Measurements from ENCODE around the gene SORT1.

The SORT1 gene

GRCh38 chr1:109272021-109272799, 125.5 kb downstream of the SORT1 start:
- DNase-seq: no peak

GRCh38 chr1:109271458-109271857, 126.3 kb downstream of the SORT1 start:
- DNase-seq: no peak

GRCh38 chr1:109270623-109271317, 126.9 kb downstream of the SORT1 start:
- DNase-seq: no peak

DNA sequence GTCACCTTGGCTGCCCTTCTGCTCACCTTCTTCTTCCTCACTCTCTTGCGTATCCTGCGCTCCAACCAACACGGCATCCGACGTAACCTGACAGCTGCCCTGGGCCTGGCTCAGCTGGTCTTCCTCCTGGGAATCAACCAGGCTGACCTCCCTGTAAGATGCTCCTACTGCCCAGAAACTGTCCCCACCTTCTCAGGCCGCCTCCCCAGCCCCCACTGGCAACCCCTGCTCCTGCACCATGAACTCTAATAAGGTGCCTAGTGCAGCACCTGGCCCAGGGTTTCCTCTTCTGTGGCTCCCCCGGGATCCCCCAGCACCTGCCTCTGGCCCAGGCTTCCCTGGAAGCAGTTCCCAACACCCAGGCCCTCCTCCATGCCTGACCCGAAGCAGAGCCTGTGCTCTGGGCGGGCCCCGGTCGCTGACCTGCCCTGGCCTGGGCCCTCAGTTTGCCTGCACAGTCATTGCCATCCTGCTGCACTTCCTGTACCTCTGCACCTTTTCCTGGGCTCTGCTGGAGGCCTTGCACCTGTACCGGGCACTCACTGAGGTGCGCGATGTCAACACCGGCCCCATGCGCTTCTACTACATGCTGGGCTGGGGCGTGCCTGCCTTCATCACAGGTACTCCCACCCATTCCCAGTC, 127.6 kb downstream of the SORT1 start:
- DNase-seq: no peak

DNA sequence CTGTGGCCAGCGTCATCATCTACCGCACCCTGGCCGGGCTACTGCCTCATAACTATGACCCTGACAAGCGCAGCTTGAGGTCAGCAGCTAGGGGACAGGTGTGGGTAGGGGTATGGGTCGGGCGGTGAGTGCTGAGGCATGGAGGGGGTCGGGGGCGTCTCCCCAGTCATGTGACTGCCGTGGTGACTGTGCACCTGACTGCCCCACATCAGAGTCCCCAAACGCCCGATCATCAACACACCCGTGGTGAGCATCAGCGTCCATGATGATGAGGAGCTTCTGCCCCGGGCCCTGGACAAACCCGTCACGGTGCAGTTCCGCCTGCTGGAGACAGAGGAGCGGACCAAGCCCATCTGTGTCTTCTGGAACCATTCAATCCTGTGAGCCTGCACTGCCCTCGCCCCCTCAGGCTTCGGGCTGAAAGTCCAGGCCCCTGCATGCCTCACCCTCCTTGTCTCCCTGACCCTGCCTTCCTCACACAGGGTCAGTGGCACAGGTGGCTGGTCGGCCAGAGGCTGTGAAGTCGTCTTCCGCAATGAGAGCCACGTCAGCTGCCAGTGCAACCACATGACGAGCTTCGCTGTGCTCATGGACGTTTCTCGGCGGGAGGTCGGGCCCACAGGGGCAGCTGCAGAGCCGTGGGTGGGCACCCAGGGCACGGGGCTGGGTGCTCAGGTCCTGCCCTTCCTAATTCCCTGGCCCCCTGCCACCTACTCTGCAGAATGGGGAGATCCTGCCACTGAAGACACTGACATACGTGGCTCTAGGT, 128.3 kb downstream of the SORT1 start:
- DNase-seq: no peak

DNA sequence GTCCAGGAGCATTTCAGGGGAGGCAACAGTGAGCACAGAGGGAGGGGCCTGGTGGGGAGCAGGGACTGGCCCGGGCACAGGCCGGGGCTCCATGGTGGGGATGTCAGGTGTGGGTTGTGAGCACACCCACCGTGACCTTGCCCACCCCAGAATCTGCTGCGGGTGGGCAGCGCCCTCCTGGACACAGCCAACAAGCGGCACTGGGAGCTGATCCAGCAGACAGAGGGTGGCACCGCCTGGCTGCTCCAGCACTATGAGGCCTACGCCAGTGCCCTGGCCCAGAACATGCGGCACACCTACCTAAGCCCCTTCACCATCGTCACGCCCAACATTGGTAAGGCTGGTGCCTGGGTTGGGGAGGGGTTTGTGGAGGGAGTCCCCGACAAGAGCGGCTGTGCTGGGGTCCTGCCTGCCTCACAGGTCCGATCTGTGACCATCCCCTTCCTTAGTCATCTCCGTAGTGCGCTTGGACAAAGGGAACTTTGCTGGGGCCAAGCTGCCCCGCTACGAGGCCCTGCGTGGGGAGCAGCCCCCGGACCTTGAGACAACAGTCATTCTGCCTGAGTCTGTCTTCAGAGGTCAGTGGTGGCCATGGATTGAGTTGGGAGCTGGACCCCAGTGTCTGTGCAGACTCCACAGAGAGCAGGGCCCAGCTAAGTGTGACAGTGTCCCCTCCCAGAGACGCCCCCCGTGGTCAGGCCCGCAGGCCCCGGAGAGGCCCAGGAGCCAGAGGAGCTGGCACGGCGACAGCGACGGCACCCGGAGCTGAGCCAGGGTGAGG, 129.1 kb downstream of the SORT1 start:
- DNase-seq: no peak

- no peak for DNase-seq
These were observed 129.9 kb downstream of the SORT1 start for GRCh38 chr1:109267743-109268300.

- DNase-seq: no peak
These were observed 130.8 kb downstream of the SORT1 start for GRCh38 chr1:109266965-109267364.

- no peak for DNase-seq
These were observed 131.9 kb downstream of the SORT1 start for GRCh38 chr1:109265741-109266330.

- no peak for DNase-seq
These were observed 132.7 kb downstream of the SORT1 start for GRCh38 chr1:109265016-109265415.

- DNase-seq: no peak
These were observed 133.4 kb downstream of the SORT1 start for GRCh38 chr1:109264379-109264755.

- DNase-seq: peak; percentile 68 to 73
These were observed 133.9 kb downstream of the SORT1 start for GRCh38 chr1:109263597-109264378.

DNA sequence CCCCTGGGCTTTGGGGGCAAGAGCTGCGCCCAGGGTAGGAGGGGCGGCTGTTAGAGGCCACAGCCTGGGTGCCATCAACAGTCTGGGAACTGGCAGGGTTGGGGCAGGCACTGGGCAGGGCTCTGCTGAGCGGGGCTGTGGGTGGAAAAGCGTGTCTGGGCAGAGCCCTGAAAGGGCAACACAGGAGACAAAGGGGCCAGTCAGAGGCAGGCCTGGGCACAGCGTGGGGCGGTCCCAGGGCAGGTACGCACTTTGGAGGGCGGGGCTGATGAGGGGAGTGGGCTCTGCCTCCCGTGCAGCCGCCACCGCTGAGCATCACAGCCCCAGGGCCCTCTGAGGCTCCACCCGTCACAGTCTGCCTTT, 134.5 kb downstream of the SORT1 start:
- DNase-seq: no peak

GRCh38 chr1:109262231-109263055, 135.3 kb downstream of the SORT1 start:
- no peak for DNase-seq

- DNase-seq: no peak
These were observed 136.1 kb downstream of the SORT1 start for GRCh38 chr1:109261578-109261977.

DNA sequence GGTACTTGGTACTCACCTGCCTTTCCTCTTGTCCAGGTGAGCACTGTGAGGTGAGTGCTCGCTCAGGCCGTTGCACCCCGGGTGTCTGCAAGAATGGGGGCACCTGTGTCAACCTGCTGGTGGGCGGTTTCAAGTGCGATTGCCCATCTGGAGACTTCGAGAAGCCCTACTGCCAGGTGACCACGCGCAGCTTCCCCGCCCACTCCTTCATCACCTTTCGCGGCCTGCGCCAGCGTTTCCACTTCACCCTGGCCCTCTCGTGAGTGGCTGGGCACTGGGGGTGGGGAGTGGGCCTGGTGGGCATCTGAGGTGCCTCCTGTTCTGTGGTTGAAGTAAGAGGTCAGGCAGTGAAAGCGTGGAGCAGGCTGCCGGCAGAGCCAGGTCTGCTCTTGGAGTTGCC, 136.7 kb downstream of the SORT1 start:
- DNase-seq: no peak

DNA sequence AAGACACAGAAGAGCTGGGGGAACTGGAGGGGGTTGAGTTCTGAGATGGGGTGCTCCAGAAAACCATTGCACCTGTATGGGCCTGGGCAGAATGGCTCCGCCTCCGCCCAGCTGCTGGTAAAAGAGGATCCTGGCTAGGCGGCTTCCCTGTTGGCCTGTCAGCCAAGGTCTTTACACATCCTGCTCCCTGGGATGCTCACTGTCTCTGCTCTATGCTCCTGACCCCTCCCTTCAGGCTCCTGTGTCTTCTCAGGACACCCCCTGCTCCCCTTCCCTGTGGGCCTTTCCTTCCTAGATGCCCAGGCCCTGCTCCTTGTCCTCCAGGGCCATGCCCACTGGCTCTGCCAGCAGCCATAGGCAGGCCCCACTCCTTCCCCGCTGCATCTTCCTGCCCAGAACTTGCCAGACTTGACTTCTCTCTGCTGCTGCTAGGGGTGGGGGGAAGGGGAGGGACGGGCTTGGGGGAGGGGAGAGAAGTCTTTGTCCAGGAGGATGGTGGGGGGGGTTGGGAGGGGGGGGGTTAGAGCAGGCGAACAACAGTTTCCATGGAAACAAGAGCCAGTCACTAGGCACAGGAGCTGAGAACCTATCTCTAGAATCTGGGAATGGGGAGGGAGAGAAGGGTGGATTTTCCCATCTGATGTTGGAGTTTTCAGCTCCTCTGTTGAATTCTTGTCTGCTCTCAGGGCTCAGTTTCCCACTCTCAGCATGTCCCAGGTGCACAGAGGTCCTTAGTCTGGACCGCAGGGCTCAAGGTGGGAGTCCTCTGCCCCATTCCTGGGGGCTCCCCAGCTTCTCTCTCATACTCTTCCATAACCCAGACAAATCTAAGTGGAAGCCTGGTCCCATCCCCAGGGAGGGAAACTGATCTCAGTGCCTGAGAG, 137.8 kb downstream of the SORT1 start:
- DNase-seq: no peak

Data from activated CD4-positive, alpha-beta T cell treated with anti-CD3 and anti-CD28 coated beads for 4 hours (primary cell).